Breast epithelium (tissue), 4 donors: ENCODE results near the gene RASSF1. TPM values are rescaled to one million over a fixed set of nuclear protein-coding genes. Genes with fewer than 3 reads are reported as not detected.

Experiments
- DNase-seq, 2 donors: peaks; one replicate each; pipeline ENCODE4 v3.0.0-alpha.2; 2019; ENCODE audit warnings: low spot score in 2 of 2
- H3K27ac ChIP-seq, 2 donors: fragments of 200-600 bp; sonication (generic) in 1 of 2; one replicate each; pipeline ENCODE4 v1.5.1; 2016 to 2019; ENCODE audit warnings: mild to moderate bottlenecking in 1 of 2
- H3K27me3 ChIP-seq, 2 donors: fragments of 200-600 bp; sonication (generic) in 1 of 2; one replicate each; pipeline versions ENCODE4 v1.5.1 to v1.6.0; 2017 to 2019; ENCODE audit warnings: control low read depth in 1 of 2, mild to moderate bottlenecking in 1 of 2
- H3K36me3 ChIP-seq: fragments of 200-600 bp; one replicate; pipeline ENCODE4 v1.5.1; 2019
- H3K4me1 ChIP-seq, 2 donors: fragments of 200-600 bp; sonication (generic); one replicate each; pipeline ENCODE4 v1.5.1; 2016 to 2019; ENCODE audit warnings: control low read depth in 1 of 2
- H3K4me3 ChIP-seq, 3 donors: fragments of 200-600 bp; sonication (generic); 1 replicate in 2 of 3; 2 replicates in 1 of 3; pipeline ENCODE4 v1.5.1; 2016 to 2019; ENCODE audit warnings: mild to moderate bottlenecking in 3 of 3, moderate library complexity in 2 of 3
- H3K9me3 ChIP-seq, 2 donors: fragments of 200-600 bp; sonication (generic) in 1 of 2; one replicate each; pipeline ENCODE4 v1.5.1; 2016 to 2019; ENCODE audit warnings: control low read depth in 1 of 2
- CTCF ChIP-seq, 3 donors: fragments of 450-650 bp; IDR thresholded peaks; one replicate each; pipeline ENCODE4 v1.5.1; 2016 to 2017; ENCODE audit warnings: antibody characterized with exemption in 3 of 3, mild to moderate bottlenecking in 3 of 3, moderate library complexity in 3 of 3
- POLR2A ChIP-seq: fragments of 450-650 bp; IDR thresholded peaks from one replicate; pipeline ENCODE4 v1.6.1; 2016; ENCODE audit warnings: antibody characterized with exemption, mild to moderate bottlenecking, moderate library complexity
- POLR2AphosphoS5 ChIP-seq, 3 donors: sonication (generic); formaldehyde crosslinking; IDR thresholded peaks; one replicate each; pipeline ENCODE4 v1.6.1; 2017; ENCODE audit warnings: antibody characterized with exemption in 3 of 3
- intact Hi-C: fragments of 100-400 bp; cut with DNase I; formaldehyde crosslinking; loops from one replicate; pipeline ENCODE4 v1.15.1; 2023; ENCODE audit warnings: low total_unique reads
- total RNA-seq, 3 donors: library from RNA; depleted of rRNA; stranded (reverse); fragments of >200 nt; gene quantifications; one replicate each; pipeline ENCODE4 v1.1.0, GENCODE V29; 2016

The RASSF1 gene
- total RNA-seq, 3 donors from 2014 or later, result 42.7 to 63.6 (median 49.8) TPM

DNA sequence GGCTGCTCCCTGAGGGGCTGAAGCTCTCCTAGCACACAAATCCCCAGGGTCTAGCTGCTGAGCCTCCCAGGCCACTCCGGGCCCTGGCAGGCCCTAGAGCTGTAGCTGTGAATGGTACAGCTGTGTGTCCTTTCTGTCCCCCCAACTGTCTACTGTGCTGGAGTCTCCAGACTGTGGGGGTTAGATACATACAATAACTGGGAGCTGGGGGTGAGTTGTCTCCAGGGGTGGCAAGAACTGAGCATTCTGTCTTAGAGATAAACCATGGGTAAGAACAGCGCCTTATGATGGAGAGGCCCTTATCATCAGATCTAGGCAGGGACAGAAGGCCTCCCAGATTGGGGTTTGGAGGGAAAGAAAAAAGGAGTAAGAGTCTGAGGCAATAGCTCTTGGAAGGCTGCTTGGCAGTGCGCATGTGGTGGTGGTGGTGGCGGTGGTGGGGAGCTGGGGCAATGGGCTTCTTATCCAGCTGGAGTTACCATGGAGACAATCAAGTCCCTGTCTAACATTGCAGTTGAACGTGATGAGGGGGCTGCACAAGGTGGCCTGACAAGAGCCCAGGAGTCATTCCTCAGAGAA is 13.6 kb upstream of the RASSF1 start:
- Histone ChIP-seq H3K27ac (no peak overlapping the region), H3K9me3 (no peaks in the 10 kb centered on the region), H3K36me3 (peaks cover 7% of the 10 kb centered on the region), H3K4me1 (peaks cover 39 to 40% of the 10 kb centered on the region in 2 donors), H3K4me3 (no peak overlapping the region), H3K27me3 (no peaks in the 10 kb centered on the region)
- TF ChIP-seq POLR2AphosphoS5 (IDR thresholded peaks at IDR 0.05) (no peak), CTCF (IDR thresholded peaks at IDR 0.05) (no peak), POLR2A (no peak)
- no peak for DNase-seq
- intact Hi-C loops, result no loop called here

- intact Hi-C loops, result no loop called here
- Histone ChIP-seq H3K9me3 (no peaks in the 10 kb centered on the region), H3K27me3 (no peaks in the 10 kb centered on the region), H3K4me3 (no peak overlapping the region), H3K27ac (no peak overlapping the region), H3K4me1 (peaks cover 37 to 42% of the 10 kb centered on the region in 2 donors), H3K36me3 (peaks cover 7% of the 10 kb centered on the region)
- DNase-seq, result no peak
- TF ChIP-seq POLR2A (no peak), CTCF (IDR thresholded peaks at IDR 0.05) (no peak), POLR2AphosphoS5 (IDR thresholded peaks at IDR 0.05) (no peak)
Measured at GRCh38 chr3:50353245-50354004, 12.8 kb upstream of the RASSF1 start.

DNA sequence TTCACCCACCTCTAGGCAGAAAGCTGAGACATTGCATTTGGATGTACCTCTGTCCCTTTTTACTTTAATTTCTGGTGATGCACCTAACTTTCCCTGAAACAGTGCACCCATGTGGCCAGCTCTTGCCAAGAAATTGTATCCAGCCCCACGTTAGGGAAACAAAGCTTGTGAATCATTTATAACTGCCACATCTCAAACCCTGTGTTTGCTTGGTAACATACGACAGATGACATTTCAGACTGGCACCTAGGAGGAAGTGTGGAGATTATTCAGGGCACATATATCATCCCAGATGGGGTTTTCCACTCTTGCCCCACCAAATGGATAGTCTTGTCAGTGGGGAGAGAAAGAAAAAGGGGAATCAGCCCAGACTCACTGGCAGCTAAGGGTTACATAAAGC is 12.1 kb upstream of the RASSF1 start:
- Histone ChIP-seq H3K4me3 (no peak overlapping the region), H3K36me3 (peaks cover 7% of the 10 kb centered on the region), H3K4me1 (peaks cover 31 to 36% of the 10 kb centered on the region in 2 donors), H3K9me3 (no peaks in the 10 kb centered on the region), H3K27me3 (no peaks in the 10 kb centered on the region), H3K27ac (no peak overlapping the region)
- TF ChIP-seq POLR2AphosphoS5 (IDR thresholded peaks at IDR 0.05), result no peak
- no peak for TF ChIP-seq POLR2A
- intact Hi-C loops, result no loop called here
- no peak for DNase-seq

DNA sequence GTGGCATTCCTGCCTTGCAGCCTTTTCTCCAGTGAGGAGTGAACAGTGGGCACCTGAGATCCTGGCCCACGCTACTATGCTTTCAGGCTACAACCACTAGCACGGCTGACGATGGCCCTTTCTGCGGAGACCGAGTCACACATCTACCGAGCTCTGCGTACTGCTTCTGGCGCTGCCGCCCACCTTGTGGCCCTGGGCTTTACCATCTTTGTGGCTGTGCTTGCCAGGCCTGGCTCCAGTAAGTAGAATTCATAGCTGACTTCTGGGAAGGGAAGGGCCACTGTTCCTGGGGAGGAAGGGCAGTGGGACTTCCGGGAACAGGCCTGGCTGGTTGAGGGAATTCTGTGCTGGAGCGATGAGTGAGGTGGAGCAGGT is 10.7 kb upstream of the RASSF1 start:
- intact Hi-C loops, result no loop called here
- no peak for DNase-seq
- H3K9me3 ChIP-seq, result no peaks in the 10 kb centered on the region
- H3K4me1 ChIP-seq, result peaks cover 17 to 21% of the 10 kb centered on the region in 2 donors
- H3K27ac ChIP-seq, result peak overlapping the region; percentile 94 to 95
- H3K27me3 ChIP-seq, result no peaks in the 10 kb centered on the region
- H3K36me3 ChIP-seq, result peaks cover 7% of the 10 kb centered on the region
- peak overlapping the region; percentile 78 to 82 (median 79) for H3K4me3 ChIP-seq
- no peak for TF ChIP-seq POLR2AphosphoS5 (IDR thresholded peaks at IDR 0.05)
- TF ChIP-seq POLR2A, result no peak
- no peak for TF ChIP-seq CTCF (IDR thresholded peaks at IDR 0.05)

DNA sequence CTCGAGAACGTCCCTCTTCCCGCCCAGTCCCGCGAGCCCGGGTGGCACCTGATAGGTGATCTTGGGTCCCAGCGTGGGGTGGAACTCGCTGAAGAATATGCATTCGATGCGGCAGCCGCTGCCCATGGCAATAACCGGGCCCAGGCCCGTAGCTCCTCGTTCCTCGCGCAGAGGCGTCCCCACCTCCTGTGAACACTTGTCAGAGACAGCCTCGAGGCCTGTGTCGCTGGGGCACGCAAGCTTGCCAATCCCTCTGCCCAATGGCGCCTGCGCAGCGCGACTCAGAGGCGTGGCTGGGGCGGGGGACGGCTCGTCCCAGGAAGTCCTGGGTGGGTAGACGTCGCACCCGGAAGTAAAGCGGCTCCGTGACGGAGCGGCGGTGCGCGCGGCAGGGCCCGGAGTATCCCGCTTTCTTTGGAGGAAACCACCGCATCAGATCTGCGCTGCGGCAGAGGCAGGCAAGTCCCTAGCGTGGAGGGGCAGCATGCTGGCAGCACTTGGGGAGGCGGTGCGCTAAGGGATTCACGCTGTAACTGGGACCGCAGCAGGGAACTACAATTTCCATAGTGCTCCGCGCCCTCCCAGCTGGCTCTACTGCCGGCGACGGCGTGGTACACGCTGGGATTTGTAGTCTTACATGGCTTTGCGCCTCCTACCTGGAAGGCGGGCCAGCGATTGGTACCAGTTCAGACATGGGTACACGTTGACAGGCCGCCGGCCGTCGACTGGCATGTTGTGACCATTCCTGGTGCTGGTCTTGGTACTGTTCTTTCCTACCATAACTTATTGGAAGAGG is 10.1 kb upstream of the RASSF1 start, which contains the start of the genes CYB561D2 and NPRL2:
TSS of gene CYB561D2 (plus strand) at position 336 of the 796 bp plus-strand sequence. CDS start 572 bp downstream, outside the sequence.
TSS of gene NPRL2 (minus strand) at position 249 of the 796 bp plus-strand sequence. CDS start at position 126, 123 bp downstream.
- intact Hi-C loops, result no loop called here
- peak; percentile 94 to 97 for DNase-seq
- no peaks in the 10 kb centered on the region for H3K9me3 ChIP-seq
- peak within 1 kb of the TSS; percentile 94 to 95 for H3K27ac ChIP-seq
- peaks cover 13 to 15% of the 10 kb centered on the region in 2 donors for H3K4me1 ChIP-seq
- peak within 1 kb of the TSS; percentile 78 to 82 (median 79) for H3K4me3 ChIP-seq
- peaks cover 7% of the 10 kb centered on the region for H3K36me3 ChIP-seq
- no peaks in the 10 kb centered on the region for H3K27me3 ChIP-seq
- TF ChIP-seq POLR2AphosphoS5 (IDR thresholded peaks at IDR 0.05), result peak; percentile 89 to 95 (median 95)
- TF ChIP-seq CTCF (IDR thresholded peaks at IDR 0.05), result no peak
- TF ChIP-seq POLR2A, result peak; percentile 54
